Suppressor macrophage treated with lipopolysaccharide for 4 hours (primary cell): ENCODE results near the gene KDM5A.
"Not testable (repeated sequence)": the region's sequence is repeated elsewhere in the genome, so short reads cannot be mapped to it uniquely, and the experiment has no call there.

Experiments used
- DNase-seq: peaks from one replicate; pipeline ENCODE4 v3.0.0-alpha.2; 2020

The KDM5A gene

GRCh38 chr12:237026-237815, 151.9 kb downstream of the KDM5A start:
- no peak for DNase-seq

GRCh38 chr12:236445-236844, 152.7 kb downstream of the KDM5A start:
- no peak for DNase-seq

DNA sequence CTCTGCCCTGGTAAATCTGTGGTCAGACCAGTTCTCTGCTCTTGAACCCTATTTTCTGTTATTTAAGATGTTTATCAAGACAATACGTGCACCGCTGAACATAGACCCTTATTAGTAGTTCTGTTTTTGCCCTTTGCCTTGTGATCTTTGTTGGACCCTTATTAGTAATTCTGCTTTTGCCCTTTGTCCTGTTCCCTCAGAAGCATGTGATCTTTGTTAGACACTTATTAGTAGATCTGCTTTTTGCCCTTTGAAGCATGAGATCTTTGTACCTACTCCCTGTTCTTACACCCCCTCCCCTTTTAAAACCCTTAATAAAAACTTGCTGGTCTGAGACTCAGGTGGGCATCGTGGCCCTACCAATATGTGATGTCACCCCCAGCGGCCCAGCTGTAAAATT, 153.2 kb downstream of the KDM5A start:
- not testable (repeated sequence) for DNase-seq

GRCh38 chr12:234891-235415, 154.2 kb downstream of the KDM5A start:
- no peak for DNase-seq

- no peak for DNase-seq
Observed at GRCh38 chr12:234019-234418, 155.1 kb downstream of the KDM5A start.

DNA sequence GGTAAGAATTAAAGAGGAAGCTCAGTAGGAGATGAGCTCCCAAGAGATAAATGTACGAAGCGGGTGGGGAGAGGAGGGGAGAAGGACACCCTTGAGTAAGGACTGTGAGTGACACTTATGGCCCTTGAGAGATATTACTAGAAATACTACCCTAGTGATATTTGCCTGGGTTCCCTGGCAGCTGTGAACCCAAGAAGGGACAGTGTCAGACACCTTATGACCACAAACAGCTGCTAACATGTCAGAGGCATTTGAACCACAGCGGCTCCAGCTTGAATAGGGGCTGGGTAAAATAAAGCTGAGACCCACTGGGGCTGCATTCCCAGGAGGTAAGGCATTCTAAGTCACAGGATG, 155.5 kb downstream of the KDM5A start:
- no peak for DNase-seq

DNA sequence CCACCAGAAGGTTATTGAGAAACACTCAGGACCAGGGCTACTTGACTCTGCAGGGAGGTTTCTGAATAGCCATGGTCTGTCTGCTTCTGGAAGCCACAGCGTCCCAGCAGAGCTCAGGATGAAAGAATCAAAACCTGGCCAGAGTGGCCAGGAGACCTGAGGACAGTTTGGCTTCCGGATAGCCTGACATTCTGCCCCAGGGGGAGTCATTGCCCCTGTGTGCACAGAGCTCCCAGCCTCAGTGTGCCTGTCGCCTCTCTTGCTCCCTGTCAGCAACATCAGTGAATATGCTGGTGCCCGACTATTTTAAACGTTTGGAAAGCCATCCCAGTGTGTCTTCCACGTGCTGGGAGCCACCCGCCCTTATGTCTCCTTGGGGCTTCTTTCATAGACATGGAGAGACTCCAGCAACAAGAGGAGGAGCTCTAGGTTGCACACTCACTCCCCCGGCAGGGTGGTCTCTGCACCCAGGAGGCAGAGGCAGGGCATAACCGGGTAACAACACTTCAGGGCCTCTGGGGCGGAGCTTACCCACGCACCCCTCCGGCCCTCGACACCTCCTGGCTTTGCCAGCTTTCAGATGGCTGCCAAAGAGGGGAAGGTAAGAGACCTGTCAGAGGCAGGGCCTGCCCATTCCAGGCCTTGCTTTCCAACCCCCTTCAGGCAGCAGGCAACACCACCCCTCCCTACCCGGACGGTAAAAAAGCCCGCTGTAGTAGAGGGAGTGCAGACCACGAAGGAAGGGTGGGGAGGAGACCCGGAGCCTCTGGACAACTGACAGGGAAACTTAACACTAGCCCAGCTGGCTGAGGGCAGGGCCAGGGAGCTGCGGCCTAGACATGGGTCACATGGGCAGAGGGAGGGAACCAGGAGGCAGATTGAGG, 156.1 kb downstream of the KDM5A start:
- DNase-seq = no peak

DNA sequence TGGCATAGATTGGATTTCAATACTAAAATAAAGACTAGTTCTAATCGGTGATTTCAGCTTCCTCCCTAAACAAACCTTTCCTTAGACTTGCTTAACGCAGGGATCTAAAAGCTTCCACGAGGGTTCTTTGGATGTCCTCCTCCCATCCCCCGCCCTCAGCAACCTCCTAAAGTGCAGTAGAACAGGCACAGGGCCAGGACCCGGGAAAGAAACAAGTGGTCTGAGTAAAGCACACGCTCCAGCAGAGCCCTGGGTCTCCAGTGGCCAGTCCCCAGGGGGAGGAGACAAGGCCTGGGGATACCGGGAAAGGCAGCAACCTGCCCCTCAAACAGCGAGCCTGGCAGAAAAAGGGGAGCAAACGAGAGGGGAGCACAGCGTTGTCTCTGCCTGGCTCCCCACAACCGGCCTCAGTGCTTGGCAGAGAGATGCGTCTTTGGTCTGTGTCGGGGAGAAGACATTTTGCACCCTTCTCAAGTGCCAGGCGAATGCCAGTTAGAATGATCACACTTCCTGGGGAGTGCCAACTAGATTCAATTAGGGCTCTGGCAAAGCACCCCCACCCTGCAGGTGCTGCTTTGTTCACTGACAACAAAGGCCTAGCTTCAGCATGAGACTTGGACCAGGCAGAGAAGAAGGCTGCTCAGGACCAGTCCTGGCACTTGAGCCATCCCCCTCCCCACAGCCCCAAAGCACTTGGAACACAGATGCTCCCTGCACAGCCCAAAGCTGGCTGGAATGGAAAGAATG, 158.0 kb downstream of the KDM5A start:
- no peak for DNase-seq
